ENCODE results near the gene XYLT1. TPM values are rescaled to one million over a fixed set of nuclear protein-coding genes. Genes with fewer than 3 reads are reported as not detected.

The XYLT1 gene
- total and polyA plus RNA-seq, 2 of the 8 experiments (the other 6 are each of a cell fraction or from before 2014, with no cell fraction given): 6.6 to 25.4 TPM

- no peaks in the 10 kb centered on the region for H3K4me1 ChIP-seq (replicated peaks in 1 of 4; ENCODE audit: control insufficient read depth in 3 of 4, insufficient read depth in 4 of 4, low read length in 3 of 4)
- ChIA-PET CTCF (ENCODE audit: partially characterized antibody) (interaction anchor here (1.0 to 1.5 kb wide), 4 partner anchors 11 to 132 kb away, joined by 3 to 4 read pairs (median 4); no protein-coding TSS in a partner anchor), POLR2A (ENCODE audit: partially characterized antibody) (no interaction called here)
- H3K36me3 ChIP-seq (ENCODE audit: control insufficient read depth in 2 of 4, insufficient read depth in 4 of 4, low read length in 3 of 4): no peaks in the 10 kb centered on the region
- H4K20me1 ChIP-seq (replicated peaks in 1 of 2; ENCODE audit: control insufficient read depth in 1 of 2, insufficient read depth in 2 of 2, low read length in 2 of 2): peaks cover 0 to 2% of the 10 kb centered on the region in 2 experiments
- no peak overlapping the region for H2AFZ ChIP-seq (ENCODE audit: low read length)
- H3K4me2 ChIP-seq (ENCODE audit: insufficient read depth in 1 of 2, low read depth in 2 of 2, low read length in 2 of 2): no peak overlapping the region
- no peak overlapping the region for H4K5ac ChIP-seq (ENCODE audit: insufficient read length, low read depth, low read length)
- H2BK120ac ChIP-seq (replicated peaks; ENCODE audit: low read depth, low read length): no peak overlapping the region
- H3K9ac ChIP-seq (replicated peaks in 1 of 4; ENCODE audit: extremely low read depth in 1 of 4, low read depth in 3 of 4, low read length in 3 of 4): no peak overlapping the region
- H4K8ac ChIP-seq (ENCODE audit: extremely low read depth, insufficient read depth, low read length): no peak overlapping the region
- no peak overlapping the region for H3K4ac ChIP-seq (replicated peaks; ENCODE audit: insufficient read length, low read depth, low read length)
- FAIRE-seq: no peak
- no peak overlapping the region for H3K23ac ChIP-seq (ENCODE audit: insufficient read length)
- H2BK15ac ChIP-seq (ENCODE audit: low read length): no peak overlapping the region
- H3K14ac ChIP-seq (ENCODE audit: insufficient read length): no peak overlapping the region
- H3K23me2 ChIP-seq (ENCODE audit: low read depth, low read length): peaks cover 3% of the 10 kb centered on the region; the same call in 1 of the 2 replicates
- H2BK20ac ChIP-seq (ENCODE audit: low read length): no peak overlapping the region
- H2BK5ac ChIP-seq (ENCODE audit: low read depth, low read length): no peak overlapping the region
- H3K56ac ChIP-seq (replicated peaks; ENCODE audit: insufficient read length, low read depth, low read length): no peak overlapping the region
- H3K18ac ChIP-seq (ENCODE audit: extremely low read depth, low read length): no peak overlapping the region
- no peak overlapping the region for H3K4me3 ChIP-seq (ENCODE audit: extremely low read depth in 1 of 4, insufficient read depth in 2 of 4, low read depth in 3 of 4, low read length in 4 of 4)
- WGBS, 2 experiments (ENCODE audit: extremely low coverage in 1 of 2, insufficient coverage in 1 of 2, insufficient read length in 1 of 2, insufficient replicate concordance in 2 of 2, low coverage in 1 of 2, low lambda C conversion rate in 2 of 2, missing lambda C conversion rate in 1 of 2): 86% methylated on average over 4 of the region's 4 CpGs; no CpG with 5 or more reads in 1 of the 2 experiments
- H3K79me2 ChIP-seq (ENCODE audit: control insufficient read depth in 1 of 2, insufficient read depth in 2 of 2, low read length in 2 of 2): peaks cover 0 to 5% of the 10 kb centered on the region in 2 experiments; a peak in 1 of 4 replicates
- no peaks in the 10 kb centered on the region for H3K9me3 ChIP-seq (ENCODE audit: insufficient read depth in 2 of 2, low read depth in 1 of 2, low read length in 1 of 2)
- DNase-seq (ENCODE audit: low read depth in 1 of 2, low spot score in 2 of 2): no peak
- H3K27me3 ChIP-seq (replicated peaks in 1 of 4; ENCODE audit: control insufficient read depth in 3 of 4, extremely low read depth in 1 of 4, insufficient read depth in 3 of 4, low read length in 3 of 4): no peaks in the 10 kb centered on the region
- no peak overlapping the region for H3K27ac ChIP-seq (ENCODE audit: low read depth, low read length)
- H2AK5ac ChIP-seq (ENCODE audit: low read depth, low read length): no peak overlapping the region
- H3K79me1 ChIP-seq (ENCODE audit: low read depth, low read length): peaks cover 5% of the 10 kb centered on the region
- H4K91ac ChIP-seq (replicated peaks; ENCODE audit: insufficient read length, low read length): no peak overlapping the region
- no peak overlapping the region for H2BK12ac ChIP-seq (ENCODE audit: low read depth, low read length)
- no peak for TF ChIP-seq CBX8 (IDR thresholded peaks at IDR 0.05; ENCODE audit: borderline replicate concordance, low read depth, low read length)
- no peak for TF ChIP-seq SIRT6 (IDR thresholded peaks at IDR 0.05; ENCODE audit: low read length)
- no peak for TF ChIP-seq SUZ12 (IDR thresholded peaks at IDR 0.05; ENCODE audit: low read length)
- TF ChIP-seq CREB1 (IDR thresholded peaks at IDR 0.05): no peak
- TF ChIP-seq TAF7 (optimal IDR thresholded peaks at IDR 0.05; ENCODE audit: borderline replicate concordance, low read depth, low read length): no peak
- TF ChIP-seq TCF12 (IDR thresholded peaks at IDR 0.05; ENCODE audit: low read depth, low read length): no peak
- no peak for TF ChIP-seq SRF (IDR thresholded peaks at IDR 0.05; ENCODE audit: low read depth, low read length)
- TF ChIP-seq SP4 (IDR thresholded peaks at IDR 0.05; ENCODE audit: low read length): no peak
- no peak for TF ChIP-seq TBP (IDR thresholded peaks at IDR 0.05; ENCODE audit: low read depth, low read length)
- no peak for TF ChIP-seq CTBP2 (IDR thresholded peaks at IDR 0.05; ENCODE audit: borderline replicate concordance, insufficient read depth, insufficient read length, low read length)
- no peak for TF ChIP-seq YY1 (IDR thresholded peaks at IDR 0.05; ENCODE audit: low read depth, low read length)
- TF ChIP-seq JUND (IDR thresholded peaks at IDR 0.05; ENCODE audit: low read length): no peak
- TF ChIP-seq EZH2 (IDR thresholded peaks at IDR 0.05; ENCODE audit: low read depth, low read length, severe bottlenecking): no peak
- TF ChIP-seq TEAD4 (IDR thresholded peaks at IDR 0.05; ENCODE audit: low read depth, low read length): no peak
- TF ChIP-seq CEBPB (IDR thresholded peaks at IDR 0.05; ENCODE audit: low read depth, low read length): no peak
- TF ChIP-seq BCL11A (IDR thresholded peaks at IDR 0.05; ENCODE audit: low read depth in 2 of 2, low read length in 2 of 2): no peak
Measured at GRCh38 chr16:17340804-17341203, 130.0 kb downstream of the XYLT1 start.

All from H1 (cell line).